Measurements from ENCODE around the gene TTYH2.

TTYH2 gene

DNA sequence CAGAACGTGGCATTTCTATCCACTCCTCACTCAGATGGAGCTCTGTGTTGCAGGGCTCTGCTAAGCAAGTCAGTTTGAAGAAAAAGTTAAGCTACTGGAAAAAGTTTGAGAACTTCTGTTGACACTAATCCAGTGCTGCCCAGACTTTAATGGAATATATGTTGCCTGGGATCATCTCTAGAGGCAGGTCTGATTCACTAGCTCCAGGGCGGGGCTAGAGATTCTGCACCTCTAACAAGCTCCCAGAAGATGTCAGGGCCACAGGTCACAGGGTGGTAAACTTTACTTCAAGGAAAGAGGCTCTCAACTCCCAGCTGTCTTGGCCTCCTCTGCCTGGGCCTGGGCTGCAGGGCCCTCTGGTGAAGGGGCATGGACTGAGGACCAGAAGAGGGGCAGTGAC lies 6.8 kb downstream of the TTYH2 start:
- FAIRE-seq (no peak), DNase-seq (ENCODE audit: insufficient read length, low spot score) (no peak)
- no peak for TF ChIP-seq POLR2A (IDR thresholded peaks at IDR 0.05; ENCODE audit: low read depth, low read length)

DNA sequence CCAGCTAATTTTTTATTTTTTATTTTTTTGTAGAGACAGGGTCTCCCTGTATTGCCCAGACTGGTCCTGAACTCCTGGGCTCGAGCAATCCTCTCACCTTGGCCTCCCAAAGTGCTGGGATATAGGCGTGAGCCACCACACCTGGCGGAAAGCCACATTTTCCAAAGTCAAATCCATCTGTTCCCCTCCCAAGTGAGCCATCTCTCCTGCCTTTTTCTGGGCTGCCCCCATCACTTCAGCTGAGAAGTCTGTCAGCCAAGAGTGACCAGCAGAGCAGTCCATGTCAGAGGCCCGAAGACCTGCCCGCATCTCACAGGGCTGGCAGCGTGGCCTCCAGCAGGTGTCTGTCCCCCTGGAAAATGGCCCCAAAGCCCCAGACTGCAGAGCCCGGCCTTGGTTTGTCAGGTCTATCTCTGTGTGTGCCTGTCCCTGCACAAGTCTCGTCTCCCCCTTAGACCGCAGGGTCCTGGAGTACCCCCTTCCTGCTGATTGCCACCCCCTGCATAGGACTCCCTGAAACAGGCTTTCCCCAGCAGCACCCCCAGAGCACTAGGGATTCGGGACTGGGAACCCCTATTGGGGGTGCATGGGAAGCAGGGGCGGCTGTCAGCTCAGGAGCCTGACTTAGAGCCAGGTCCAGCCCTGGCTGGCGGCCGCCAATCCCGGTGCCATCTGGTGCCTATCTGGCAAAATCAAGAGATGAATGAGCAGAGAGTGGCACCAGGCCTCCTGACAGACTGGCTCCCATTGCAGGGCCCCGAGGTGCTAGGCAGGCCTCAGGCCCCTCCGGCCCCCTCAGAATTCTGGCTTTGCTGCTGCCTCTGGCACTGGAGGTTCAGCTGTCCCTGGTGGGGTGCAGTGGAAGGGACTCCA lies 7.8 kb downstream of the TTYH2 start:
- FAIRE-seq: no peak
- no peak for DNase-seq (ENCODE audit: insufficient read length, low spot score)
- no peak for TF ChIP-seq TAF1 (IDR thresholded peaks at IDR 0.05; ENCODE audit: low read depth, low read length)
- TF ChIP-seq POLR2AphosphoS5 (IDR thresholded peaks at IDR 0.05; ENCODE audit: low read depth, low read length): no peak
- TF ChIP-seq PAX5 (IDR thresholded peaks at IDR 0.05; ENCODE audit: insufficient read depth, low read length, severe bottlenecking): no peak
- TF ChIP-seq POLR2A (IDR thresholded peaks at IDR 0.05; ENCODE audit: low read depth, low read length): no peak
- TF ChIP-seq POU2F2 (IDR thresholded peaks at IDR 0.05; ENCODE audit: low read depth, low read length): no peak

DNA sequence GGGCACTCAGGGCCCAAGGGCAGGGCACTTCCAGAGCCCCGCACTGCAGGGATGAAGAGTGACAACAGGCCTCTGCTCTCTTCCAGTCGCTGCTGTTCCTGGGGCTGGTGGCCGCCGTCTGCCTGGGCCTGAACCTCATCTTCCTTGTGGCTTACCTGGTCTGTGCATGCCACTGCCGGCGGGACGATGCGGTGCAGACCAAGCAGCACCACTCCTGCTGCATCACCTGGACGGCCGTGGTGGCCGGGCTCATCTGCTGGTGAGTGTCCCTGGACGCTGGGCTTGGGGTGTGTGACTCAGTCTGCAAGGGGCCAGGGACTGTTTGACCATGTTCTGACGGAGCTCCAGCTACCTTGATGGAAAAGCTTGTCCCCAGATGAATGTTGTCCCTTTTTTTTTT lies 9.0 kb downstream of the TTYH2 start:
- DNase-seq (ENCODE audit: insufficient read length, low spot score) (no peak), FAIRE-seq (no peak)
- TF ChIP-seq POU2F2 (IDR thresholded peaks at IDR 0.05; ENCODE audit: low read depth, low read length) (no peak), POLR2AphosphoS5 (IDR thresholded peaks at IDR 0.05; ENCODE audit: low read depth, low read length) (no peak), PAX5 (IDR thresholded peaks at IDR 0.05; ENCODE audit: insufficient read depth, low read length, severe bottlenecking) (no peak), TAF1 (IDR thresholded peaks at IDR 0.05; ENCODE audit: low read depth, low read length) (no peak), POLR2A (IDR thresholded peaks at IDR 0.05; ENCODE audit: low read depth, low read length) (no peak), SPI1 (IDR thresholded peaks at IDR 0.05; ENCODE audit: low read depth, low read length) (no peak)

DNA sequence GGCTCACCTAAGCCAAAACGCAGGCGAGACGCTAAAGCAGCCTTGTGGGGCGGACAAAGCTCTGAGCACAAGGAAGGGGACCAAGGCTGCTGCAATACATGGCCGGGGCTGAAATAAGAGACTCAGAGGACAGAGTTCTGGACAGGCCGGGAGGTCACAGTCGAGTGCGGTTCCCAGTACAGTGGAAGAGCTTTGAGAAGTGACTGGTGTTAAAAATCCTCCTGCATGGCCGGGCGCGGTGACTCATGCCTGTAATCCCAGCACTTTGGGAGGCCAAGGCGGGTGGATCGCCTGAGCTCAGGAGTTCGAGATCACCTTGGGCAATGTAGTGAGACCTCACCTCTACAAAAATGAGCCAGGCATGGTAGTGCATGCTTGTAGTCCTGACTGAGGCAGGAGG lies 10.5 kb downstream of the TTYH2 start:
- FAIRE-seq (no peak), DNase-seq (ENCODE audit: insufficient read length, low spot score) (no peak)
- TF ChIP-seq POLR2AphosphoS5 (IDR thresholded peaks at IDR 0.05; ENCODE audit: low read depth, low read length): no peak
- TF ChIP-seq POLR2A (IDR thresholded peaks at IDR 0.05; ENCODE audit: low read depth, low read length): no peak
- TF ChIP-seq TAF1 (IDR thresholded peaks at IDR 0.05; ENCODE audit: low read depth, low read length): no peak
- no peak for TF ChIP-seq POU2F2 (IDR thresholded peaks at IDR 0.05; ENCODE audit: low read depth, low read length)
- TF ChIP-seq PAX5 (IDR thresholded peaks at IDR 0.05; ENCODE audit: insufficient read depth, low read length, severe bottlenecking): no peak
- TF ChIP-seq SPI1 (IDR thresholded peaks at IDR 0.05; ENCODE audit: low read depth, low read length): no peak

- FAIRE-seq (no peak), DNase-seq (ENCODE audit: insufficient read length, low spot score) (no peak)
- TF ChIP-seq POU2F2 (IDR thresholded peaks at IDR 0.05; ENCODE audit: low read depth, low read length): no peak
- TF ChIP-seq TAF1 (IDR thresholded peaks at IDR 0.05; ENCODE audit: low read depth, low read length): no peak
- TF ChIP-seq SPI1 (IDR thresholded peaks at IDR 0.05; ENCODE audit: low read depth, low read length): no peak
- no peak for TF ChIP-seq POLR2A (IDR thresholded peaks at IDR 0.05; ENCODE audit: low read depth, low read length)
- no peak for TF ChIP-seq POLR2AphosphoS5 (IDR thresholded peaks at IDR 0.05; ENCODE audit: low read depth, low read length)
- TF ChIP-seq PAX5 (IDR thresholded peaks at IDR 0.05; ENCODE audit: insufficient read depth, low read length, severe bottlenecking): no peak
Observed at GRCh38 chr17:74224959-74225725, 11.8 kb downstream of the TTYH2 start.

DNA sequence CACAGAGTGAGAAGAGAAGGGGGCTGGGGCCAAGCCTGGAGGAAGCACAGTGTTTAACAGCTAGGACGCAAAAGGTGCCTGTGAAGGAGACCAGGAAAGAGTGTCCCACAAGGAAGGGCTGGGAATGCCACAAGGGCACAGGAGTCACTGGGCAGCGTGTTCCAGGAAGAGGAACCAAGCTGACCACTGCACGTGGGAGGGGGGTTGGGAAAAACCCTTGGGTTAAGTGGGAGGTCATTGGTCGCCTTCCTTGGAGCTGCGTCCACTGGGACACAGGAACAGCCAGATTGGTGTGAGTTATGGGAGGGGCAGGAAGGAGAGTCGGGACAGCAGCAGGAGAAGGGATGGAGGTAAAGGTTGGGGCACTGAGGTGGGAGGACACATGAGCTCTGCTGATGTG lies 12.9 kb downstream of the TTYH2 start:
- FAIRE-seq (no peak), DNase-seq (ENCODE audit: insufficient read length, low spot score) (no peak)
- TF ChIP-seq TAF1 (IDR thresholded peaks at IDR 0.05; ENCODE audit: low read depth, low read length) (no peak), POLR2A (IDR thresholded peaks at IDR 0.05; ENCODE audit: low read depth, low read length) (no peak), POLR2AphosphoS5 (IDR thresholded peaks at IDR 0.05; ENCODE audit: low read depth, low read length) (no peak), PAX5 (IDR thresholded peaks at IDR 0.05; ENCODE audit: insufficient read depth, low read length, severe bottlenecking) (no peak), POU2F2 (IDR thresholded peaks at IDR 0.05; ENCODE audit: low read depth, low read length) (no peak), SPI1 (IDR thresholded peaks at IDR 0.05; ENCODE audit: low read depth, low read length) (no peak)

DNA sequence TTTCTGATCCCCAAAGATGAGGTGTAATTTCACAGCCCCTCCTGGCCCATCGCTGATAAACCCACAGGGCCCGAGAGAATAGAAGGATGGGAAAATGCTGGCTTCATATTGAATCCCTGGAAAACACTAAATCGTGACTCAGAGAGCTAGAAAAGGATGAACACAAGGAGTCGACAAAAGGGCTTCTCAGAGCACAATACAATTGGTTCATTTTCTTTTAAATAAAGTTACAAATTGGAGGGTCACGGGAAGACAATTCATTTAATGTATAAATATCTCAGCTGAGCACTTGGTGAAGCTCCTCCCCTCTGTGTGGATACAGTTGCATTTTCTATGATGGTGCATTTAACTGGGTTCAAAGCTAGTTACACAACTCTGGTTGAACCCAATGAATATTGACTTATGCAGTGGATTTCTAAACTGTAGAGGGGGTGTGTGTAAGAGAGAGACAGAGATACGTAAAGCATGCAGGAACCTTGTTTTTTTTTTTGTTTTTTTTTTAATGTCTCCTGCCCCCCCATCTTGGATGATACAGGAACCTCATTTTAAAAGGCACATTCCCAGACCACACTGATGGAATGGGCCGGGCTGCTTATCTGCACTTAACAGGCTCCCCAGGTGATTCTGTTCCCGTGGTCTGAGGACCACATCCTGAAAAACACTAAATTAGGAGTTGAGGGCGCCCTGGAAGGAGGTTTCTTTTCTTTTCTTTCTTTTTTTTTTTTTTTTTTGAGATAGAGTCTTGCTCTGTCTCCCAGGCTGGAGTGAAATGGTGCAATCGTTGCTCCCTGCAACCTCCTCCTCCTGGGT lies 14.1 kb downstream of the TTYH2 start:
- no peak for DNase-seq (ENCODE audit: insufficient read length, low spot score)
- FAIRE-seq: no peak
- TF ChIP-seq POLR2A (IDR thresholded peaks at IDR 0.05; ENCODE audit: low read depth, low read length) (no peak), TAF1 (IDR thresholded peaks at IDR 0.05; ENCODE audit: low read depth, low read length) (no peak), POLR2AphosphoS5 (IDR thresholded peaks at IDR 0.05; ENCODE audit: low read depth, low read length) (no peak), POU2F2 (IDR thresholded peaks at IDR 0.05; ENCODE audit: low read depth, low read length) (no peak), PAX5 (IDR thresholded peaks at IDR 0.05; ENCODE audit: insufficient read depth, low read length, severe bottlenecking) (no peak), SPI1 (IDR thresholded peaks at IDR 0.05; ENCODE audit: low read depth, low read length) (no peak)

GRCh38 chr17:74228306-74228978 lies 15.1 kb downstream of the TTYH2 start:
- TF ChIP-seq POLR2A (IDR thresholded peaks at IDR 0.05; ENCODE audit: low read depth, low read length): no peak
- TF ChIP-seq POU2F2 (IDR thresholded peaks at IDR 0.05; ENCODE audit: low read depth, low read length): no peak
- TF ChIP-seq PAX5 (IDR thresholded peaks at IDR 0.05; ENCODE audit: insufficient read depth, low read length, severe bottlenecking): no peak
- no peak for TF ChIP-seq TAF1 (IDR thresholded peaks at IDR 0.05; ENCODE audit: low read depth, low read length)
- TF ChIP-seq SPI1 (IDR thresholded peaks at IDR 0.05; ENCODE audit: low read depth, low read length): no peak
- TF ChIP-seq POLR2AphosphoS5 (IDR thresholded peaks at IDR 0.05; ENCODE audit: low read depth, low read length): no peak
- no peak for DNase-seq (ENCODE audit: insufficient read length, low spot score)
- no peak for FAIRE-seq

Data from GM12891 (cell line).